H1 (cell line): ENCODE results near the gene MAGOH. TPM values are rescaled to one million over a fixed set of nuclear protein-coding genes. Genes with fewer than 3 reads are reported as not detected.

ENCODE experiments used
- CTCF ChIA-PET: fragments of 300-600 bp; sonication (Branson Sonifier 250); formaldehyde crosslinking; loops from one replicate; lab custom pipeline; 2021; ENCODE audit not compliant: partially characterized antibody; lab: Charles Lee
- POLR2A ChIA-PET: fragments of 300-600 bp; sonication (Branson Sonifier 250); formaldehyde crosslinking; loops from one replicate; lab custom pipeline; 2021; ENCODE audit warnings: inconsistent platforms; ENCODE audit not compliant: partially characterized antibody; lab: Charles Lee
- DNase-seq, 2 experiments: peaks; one replicate each; pipeline versions ENCODE4 v3.0.0 to v3.0.0-alpha.2; 2010 to 2022; ENCODE audit warnings: low spot score in 2 of 2, low read depth in 1 of 2, mixed read lengths in 1 of 2
- FAIRE-seq: peaks from 2 replicates; lab custom pipeline; 2011; peaks lifted over from hg19 to GRCh38; lab: Jason Lieb, UNC
- H2AFZ ChIP-seq: 2 replicates; pipeline ENCODE4 v1.8.1; 2012; ENCODE audit warnings: low read length, inconsistent platforms
- H2AK5ac ChIP-seq: 2 replicates; pipeline ENCODE4 v1.6.1; 2013; ENCODE audit warnings: low read depth, low read length
- H2BK120ac ChIP-seq: replicated peaks from 2 replicates; pipeline ENCODE3; 2013; ENCODE audit warnings: low read depth, low read length, inconsistent platforms
- H2BK12ac ChIP-seq: 2 replicates; pipeline ENCODE4 v1.6.1; 2013; ENCODE audit warnings: low read depth, low read length
- H2BK15ac ChIP-seq: 2 replicates; pipeline ENCODE4 v1.6.1; 2013; ENCODE audit warnings: low read length
- H2BK20ac ChIP-seq: 2 replicates; pipeline ENCODE4 v1.6.1; 2013; ENCODE audit warnings: low read length
- H2BK5ac ChIP-seq: 2 replicates; pipeline ENCODE4 v1.6.1; 2013; ENCODE audit warnings: low read depth, low read length
- H3K14ac ChIP-seq: 2 replicates; pipeline ENCODE4 v1.6.1; 2013; ENCODE audit warnings: inconsistent platforms; ENCODE audit not compliant: insufficient read length
- H3K18ac ChIP-seq: 2 replicates; pipeline ENCODE4 v1.6.1; 2013; ENCODE audit warnings: low read length; ENCODE audit errors: extremely low read depth
- H3K23ac ChIP-seq: 2 replicates; pipeline ENCODE4 v1.6.1; 2013; ENCODE audit warnings: inconsistent platforms; ENCODE audit not compliant: insufficient read length
- H3K23me2 ChIP-seq: 2 replicates; pipeline ENCODE4 v1.6.1; 2013; ENCODE audit warnings: low read depth, low read length
- H3K27ac ChIP-seq: 2 replicates; pipeline ENCODE4 v1.6.1; 2011; ENCODE audit warnings: low read depth, low read length, inconsistent platforms
- H3K27me3 ChIP-seq, 4 experiments: replicated peaks in 1 of 4; 1 replicate in 1 of 4; 2 replicates in 3 of 4; pipeline versions ENCODE4 v1.6.1 to v1.8.1; 2011 to 2013; ENCODE audit warnings: low read length in 3 of 4, mild to moderate bottlenecking in 3 of 4, inconsistent platforms in 2 of 4, mixed read lengths in 2 of 4, moderate library complexity in 1 of 4; ENCODE audit not compliant: control insufficient read depth in 3 of 4, insufficient read depth in 3 of 4; ENCODE audit errors: extremely low read depth in 1 of 4
- H3K36me3 ChIP-seq, 4 experiments: 2 replicates each; pipeline versions ENCODE4 v1.6.1 to v1.8.1; 2011 to 2013; ENCODE audit warnings: mild to moderate bottlenecking in 4 of 4, low read length in 3 of 4, moderate library complexity in 2 of 4, control low read depth in 1 of 4, inconsistent platforms in 1 of 4; ENCODE audit not compliant: insufficient read depth in 4 of 4, control insufficient read depth in 2 of 4
- H3K4ac ChIP-seq: replicated peaks from 2 replicates; pipeline ENCODE3; 2013; ENCODE audit warnings: low read length, low read depth, mixed read lengths, inconsistent platforms; ENCODE audit not compliant: insufficient read length
- H3K4me1 ChIP-seq, 4 experiments: replicated peaks in 1 of 4; 1 replicate in 1 of 4; 2 replicates in 3 of 4; pipeline versions ENCODE4 v1.6.1 to v1.8.1; 2011 to 2013; ENCODE audit warnings: low read length in 3 of 4, inconsistent platforms in 2 of 4, mixed read lengths in 1 of 4; ENCODE audit not compliant: insufficient read depth in 4 of 4, control insufficient read depth in 3 of 4
- H3K4me2 ChIP-seq, 2 experiments: 2 replicates each; pipeline versions ENCODE4 v1.6.1 to v1.8.1; 2011 to 2013; ENCODE audit warnings: low read depth in 2 of 2, low read length in 2 of 2, control low read depth in 1 of 2, inconsistent platforms in 1 of 2, mild to moderate bottlenecking in 1 of 2; ENCODE audit not compliant: insufficient read depth in 1 of 2
- H3K4me3 ChIP-seq, 4 experiments: fragments of 200-600, 300-600 bp in 1 of 4; sonication (generic), shearing (Covaris generic), sonication (Bioruptor Twin) in 1 of 4; 2 replicates each; pipeline versions ENCODE4 v1.5.1 to v1.8.1; 2011 to 2016; ENCODE audit warnings: low read length in 4 of 4, low read depth in 3 of 4, control low read depth in 2 of 4, inconsistent platforms in 2 of 4, mild to moderate bottlenecking in 2 of 4, mixed read lengths in 1 of 4, moderate library complexity in 1 of 4; ENCODE audit not compliant: insufficient read depth in 2 of 4; ENCODE audit errors: extremely low read depth in 1 of 4
- H3K56ac ChIP-seq: replicated peaks from 2 replicates; pipeline ENCODE3; 2013; ENCODE audit warnings: low read depth, mild to moderate bottlenecking, mixed read lengths, low read length, inconsistent platforms; ENCODE audit not compliant: insufficient read length
- H3K79me1 ChIP-seq: 2 replicates; pipeline ENCODE4 v1.6.1; 2013; ENCODE audit warnings: low read depth, low read length, control low read depth
- H3K79me2 ChIP-seq, 2 experiments: 2 replicates each; pipeline versions ENCODE4 v1.6.1 to v1.8.1; 2012 to 2013; ENCODE audit warnings: low read length in 2 of 2, mild to moderate bottlenecking in 2 of 2, inconsistent platforms in 1 of 2; ENCODE audit not compliant: insufficient read depth in 2 of 2, control insufficient read depth in 1 of 2
- H3K9ac ChIP-seq, 4 experiments: replicated peaks in 1 of 4; 1 replicate in 1 of 4; 2 replicates in 3 of 4; pipeline versions ENCODE4 v1.6.1 to v1.8.1; 2011 to 2013; ENCODE audit warnings: low read depth in 3 of 4, low read length in 3 of 4, control low read depth in 2 of 4, mild to moderate bottlenecking in 2 of 4, moderate library complexity in 2 of 4, inconsistent platforms in 1 of 4; ENCODE audit errors: extremely low read depth in 1 of 4
- H3K9me3 ChIP-seq, 2 experiments: 2 replicates each; pipeline versions ENCODE4 v1.6.1 to v1.8.1; 2012 to 2013; ENCODE audit warnings: mild to moderate bottlenecking in 2 of 2, moderate library complexity in 2 of 2, control low read depth in 1 of 2, inconsistent platforms in 1 of 2, low read depth in 1 of 2, low read length in 1 of 2, mixed read lengths in 1 of 2; ENCODE audit not compliant: insufficient read depth in 2 of 2
- H4K20me1 ChIP-seq, 2 experiments: replicated peaks in 1 of 2; 2 replicates each; pipeline versions ENCODE3 to v1.8.1; 2011 to 2013; ENCODE audit warnings: inconsistent platforms in 2 of 2, low read length in 2 of 2, mild to moderate bottlenecking in 1 of 2; ENCODE audit not compliant: insufficient read depth in 2 of 2, control insufficient read depth in 1 of 2
- H4K5ac ChIP-seq: 2 replicates; pipeline ENCODE4 v1.6.1; 2013; ENCODE audit warnings: low read length, low read depth, mixed read lengths, inconsistent platforms; ENCODE audit not compliant: insufficient read length
- H4K8ac ChIP-seq: 2 replicates; pipeline ENCODE4 v1.8.0; 2013; ENCODE audit warnings: mild to moderate bottlenecking, moderate library complexity, low read length, inconsistent platforms; ENCODE audit not compliant: insufficient read depth; ENCODE audit errors: extremely low read depth
- H4K91ac ChIP-seq: replicated peaks from 2 replicates; pipeline ENCODE3; 2013; ENCODE audit warnings: low read length, mixed read lengths, inconsistent platforms; ENCODE audit not compliant: insufficient read length
- WGBS, 2 experiments: shearing (Covaris generic) in 1 of 2; methylation state at CpG; one replicate each; pipeline versions ENCODE4 v1.1.6 to v1.1.7; 2013 to 2015; ENCODE audit warnings: low lambda C conversion rate in 2 of 2, mixed read lengths in 2 of 2, inconsistent platforms in 1 of 2, low coverage in 1 of 2, missing lambda C conversion rate in 1 of 2; ENCODE audit not compliant: insufficient replicate concordance in 2 of 2, insufficient coverage in 1 of 2, insufficient read length in 1 of 2; ENCODE audit errors: extremely low coverage in 1 of 2, missing lambda C conversion rate in 1 of 2; 5-methylcytosine and 5-hydroxymethylcytosine counted together
- polyA plus RNA-seq, 7 experiments: library from polyadenylated mRNA; depleted of rRNA in 3 of 7; stranded (reverse) in 5 of 7; unstranded in 2 of 7; fragments of >200 nt in 5 of 7; fragments of 200-250 nt in 2 of 7; gene quantifications; 1 replicate in 5 of 7; 2 replicates in 1 of 7; 4 replicates in 1 of 7; pipeline versions ENCODE4 v1.2.1 to v1.2.3, GENCODE V29; 2011 to 2013; ENCODE audit warnings: missing spikeins in 2 of 7, mixed read lengths in 2 of 7
- total RNA-seq: library from RNA; stranded (reverse); fragmentation: NEBNext Ultra II Directional; extraction: Animal tissue kit (Norgen Biotek cat#: 25700); gene quantifications from 2 replicates; pipeline ENCODE4 v1.2.1, GENCODE V29; 2021

Gene MAGOH
- total and polyA plus RNA-seq, 2 of the 8 experiments (the other 6 are each of a cell fraction or from before 2014, with no cell fraction given) = 46.9 to 74.3 TPM

GRCh38 chr1:53279296-53280200, 41.2 kb upstream of the MAGOH start:
- ChIA-PET CTCF (interaction anchor here (0.6 to 7.0 kb wide), 24 partner anchors 9 to 357 kb away, joined by 3 to 103 read pairs (median 5); no protein-coding TSS in a partner anchor), POLR2A (interaction anchor here (0.6 to 1.3 kb wide), 4 partner anchors 11 to 117 kb away, joined by 3 read pairs; no protein-coding TSS in a partner anchor)
- H2AFZ ChIP-seq = no peak overlapping the region
- FAIRE-seq (no peak), DNase-seq (no peak)
- H2BK20ac ChIP-seq = no peak overlapping the region
- H2BK15ac ChIP-seq = no peak overlapping the region
- H3K18ac ChIP-seq = no peak overlapping the region
- no peak overlapping the region for H3K27ac ChIP-seq
- no peaks in the 10 kb centered on the region for H3K4me1 ChIP-seq
- H3K4ac ChIP-seq = no peak overlapping the region
- 85% methylated on average over 14 of the region's 14 CpGs; no CpG with 5 or more reads in 1 of the 2 experiments for WGBS, 2 experiments
- no peaks in the 10 kb centered on the region for H3K23me2 ChIP-seq
- no peaks in the 10 kb centered on the region for H3K79me2 ChIP-seq
- H3K4me3 ChIP-seq = no peak overlapping the region
- no peak overlapping the region for H3K4me2 ChIP-seq
- no peaks in the 10 kb centered on the region for H3K27me3 ChIP-seq
- H2BK120ac ChIP-seq = no peak overlapping the region
- H3K9ac ChIP-seq = no peak overlapping the region
- H3K56ac ChIP-seq = no peak overlapping the region
- H3K79me1 ChIP-seq = no peaks in the 10 kb centered on the region; the same call in 1 of the 2 replicates
- no peak overlapping the region for H3K23ac ChIP-seq
- H3K36me3 ChIP-seq = peaks cover 8 to 59% (median 37%) of the 10 kb centered on the region in 4 experiments; a peak in 7 of 8 replicates
- no peak overlapping the region for H2AK5ac ChIP-seq
- no peak overlapping the region for H4K5ac ChIP-seq
- no peak overlapping the region for H2BK12ac ChIP-seq
- no peak overlapping the region for H2BK5ac ChIP-seq
- H3K14ac ChIP-seq = no peak overlapping the region
- no peaks in the 10 kb centered on the region for H3K9me3 ChIP-seq
- no peak overlapping the region for H4K8ac ChIP-seq
- H4K20me1 ChIP-seq = peaks cover 0 to 4% of the 10 kb centered on the region in 2 experiments
- no peak overlapping the region for H4K91ac ChIP-seq
